ENCODE results near the gene EVI5.
"Not testable (repeated sequence)": the region's sequence is repeated elsewhere in the genome, so short reads cannot be mapped to it uniquely, and the experiment has no call there.

The EVI5 gene

DNA sequence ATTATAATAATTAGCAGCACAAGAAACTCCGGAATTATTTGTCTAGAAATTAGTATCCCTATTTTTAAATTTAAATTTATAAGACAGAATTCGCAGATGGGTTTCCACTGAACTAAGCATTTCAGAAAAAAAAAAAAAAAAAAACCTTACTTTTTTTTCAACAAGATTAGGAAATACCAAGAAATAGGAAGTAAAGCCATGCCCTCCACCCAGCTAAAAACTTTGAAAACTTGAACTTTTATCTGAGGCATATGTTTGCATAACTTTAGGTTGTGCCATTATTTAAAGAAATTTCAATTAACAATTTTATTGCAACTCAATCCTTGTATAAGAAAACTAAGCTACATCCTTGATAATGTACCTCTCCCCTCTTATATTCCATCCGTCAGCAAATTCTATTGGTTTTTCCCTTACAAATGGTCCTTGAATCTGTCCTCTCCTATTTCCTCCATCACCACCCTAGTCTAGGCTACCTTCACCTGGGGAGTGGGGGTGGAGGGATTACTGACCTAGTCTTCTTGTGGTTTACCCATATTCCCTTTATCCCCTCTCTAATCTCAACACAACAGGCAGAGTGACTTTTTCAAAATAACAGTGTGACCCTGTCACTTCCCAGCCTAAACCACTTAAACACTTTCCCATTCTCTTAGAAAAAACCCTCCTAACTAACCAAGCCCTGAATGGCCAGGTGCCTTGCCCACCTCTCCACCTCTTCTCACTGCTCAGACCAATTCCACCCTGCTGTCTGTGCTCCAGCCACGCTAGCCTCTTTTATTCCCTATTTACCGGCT is 1.4 kb upstream of the EVI5 start:
- Histone ChIP-seq H3K27ac (no peak overlapping the region), H3K4me1 (no peaks in the 10 kb centered on the region), H2AFZ (no peak overlapping the region), H3K9me3 (ENCODE audit: control insufficient read depth, low read length) (no peaks in the 10 kb centered on the region), H3K4me3 (ENCODE audit: low read depth, low read length) (no peak overlapping the region), H3K27me3 (ENCODE audit: control insufficient read depth, insufficient read depth, low read length) (no peaks in the 10 kb centered on the region), H3K9ac (no peak overlapping the region), H3K4me2 (ENCODE audit: low read length) (no peak overlapping the region), H3K36me3 (ENCODE audit: control insufficient read depth, insufficient read depth, low read length) (no peaks in the 10 kb centered on the region), H3K79me2 (peaks cover 9% of the 10 kb centered on the region)
- TF ChIP-seq, protein P1, sequence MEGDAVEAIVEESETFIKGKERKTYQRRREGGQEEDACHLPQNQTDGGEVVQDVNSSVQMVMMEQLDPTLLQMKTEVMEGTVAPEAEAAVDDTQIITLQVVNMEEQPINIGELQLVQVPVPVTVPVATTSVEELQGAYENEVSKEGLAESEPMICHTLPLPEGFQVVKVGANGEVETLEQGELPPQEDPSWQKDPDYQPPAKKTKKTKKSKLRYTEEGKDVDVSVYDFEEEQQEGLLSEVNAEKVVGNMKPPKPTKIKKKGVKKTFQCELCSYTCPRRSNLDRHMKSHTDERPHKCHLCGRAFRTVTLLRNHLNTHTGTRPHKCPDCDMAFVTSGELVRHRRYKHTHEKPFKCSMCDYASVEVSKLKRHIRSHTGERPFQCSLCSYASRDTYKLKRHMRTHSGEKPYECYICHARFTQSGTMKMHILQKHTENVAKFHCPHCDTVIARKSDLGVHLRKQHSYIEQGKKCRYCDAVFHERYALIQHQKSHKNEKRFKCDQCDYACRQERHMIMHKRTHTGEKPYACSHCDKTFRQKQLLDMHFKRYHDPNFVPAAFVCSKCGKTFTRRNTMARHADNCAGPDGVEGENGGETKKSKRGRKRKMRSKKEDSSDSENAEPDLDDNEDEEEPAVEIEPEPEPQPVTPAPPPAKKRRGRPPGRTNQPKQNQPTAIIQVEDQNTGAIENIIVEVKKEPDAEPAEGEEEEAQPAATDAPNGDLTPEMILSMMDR (IDR thresholded peaks at IDR 0.05) = no peak

DNA sequence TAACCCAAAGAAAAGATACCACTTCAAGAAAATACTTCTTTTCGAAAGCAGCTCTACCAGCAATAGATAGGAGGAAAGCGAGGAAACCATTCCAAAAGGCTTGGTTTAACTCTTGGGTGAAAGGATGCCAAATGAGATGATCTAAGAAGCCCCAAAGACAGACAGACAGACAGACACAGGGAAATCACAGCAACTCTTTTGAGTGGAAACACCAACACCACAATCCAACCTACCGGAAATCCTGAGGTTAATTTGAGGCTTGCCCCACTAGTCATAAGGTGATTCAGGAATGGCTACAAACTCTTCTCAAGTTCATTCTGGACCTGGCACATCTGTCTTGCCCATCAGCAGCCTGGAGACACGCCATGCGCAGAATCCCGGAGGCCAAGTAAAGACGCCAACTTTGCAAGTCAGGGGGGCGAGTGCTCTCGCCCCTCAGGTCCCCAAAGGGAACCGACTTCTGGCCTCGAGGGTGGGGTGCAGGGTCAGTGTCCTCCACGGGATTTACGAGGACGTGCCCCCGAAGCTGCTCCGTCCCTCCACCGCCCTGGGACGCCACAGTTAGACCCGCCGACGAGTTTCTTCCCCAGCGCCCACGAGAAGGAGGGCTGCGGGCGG is 778 bp downstream of the EVI5 start:
- Histone ChIP-seq H3K79me2 (peaks cover 22% of the 10 kb centered on the region), H3K9me3 (ENCODE audit: control insufficient read depth, low read length) (no peaks in the 10 kb centered on the region), H3K36me3 (ENCODE audit: control insufficient read depth, insufficient read depth, low read length) (no peaks in the 10 kb centered on the region), H3K4me2 (ENCODE audit: low read length) (peak overlapping the region; percentile 71), H3K4me3 (ENCODE audit: low read depth, low read length) (peak overlapping the region; percentile 94), H2AFZ (peak overlapping the region; percentile 34), H3K4me1 (no peaks in the 10 kb centered on the region), H3K27me3 (ENCODE audit: control insufficient read depth, insufficient read depth, low read length) (no peaks in the 10 kb centered on the region), H3K27ac (peak overlapping the region; percentile 97), H3K9ac (no peak overlapping the region)
- TF ChIP-seq, protein P1 (IDR thresholded peaks at IDR 0.05) = no peak

DNA sequence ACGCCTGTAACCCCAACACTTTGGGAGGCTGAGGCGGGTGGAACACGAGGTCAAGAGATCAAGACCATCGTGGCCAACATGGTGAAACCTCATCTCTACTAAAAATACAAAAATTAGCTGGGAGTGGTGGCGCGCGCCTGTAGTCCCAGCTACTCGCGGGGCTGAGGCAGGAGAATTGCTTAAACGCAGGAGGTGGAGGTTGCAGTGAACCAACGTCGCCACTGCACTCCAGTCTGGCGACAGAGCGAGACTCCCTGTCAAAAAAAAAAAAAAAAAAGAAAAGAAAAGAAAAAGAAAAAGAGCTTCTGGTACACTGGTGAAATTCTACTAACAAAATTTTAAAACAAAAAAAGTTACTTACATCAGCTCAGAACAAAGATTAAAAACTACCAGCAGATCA is 1.4 kb downstream of the EVI5 start:
- H3K4me1 ChIP-seq; H3K27me3 ChIP-seq (ENCODE audit: control insufficient read depth, insufficient read depth, low read length); H3K9ac ChIP-seq; H3K9me3 ChIP-seq (ENCODE audit: control insufficient read depth, low read length); H3K36me3 ChIP-seq (ENCODE audit: control insufficient read depth, insufficient read depth, low read length); H2AFZ ChIP-seq: not testable (repeated sequence)
- Histone ChIP-seq H3K4me3 (ENCODE audit: low read depth, low read length) (peak overlapping the region; percentile 94), H3K79me2 (peaks cover 28% of the 10 kb centered on the region), H3K4me2 (ENCODE audit: low read length) (peak overlapping the region; percentile 71), H3K27ac (peak overlapping the region; percentile 97)

DNA sequence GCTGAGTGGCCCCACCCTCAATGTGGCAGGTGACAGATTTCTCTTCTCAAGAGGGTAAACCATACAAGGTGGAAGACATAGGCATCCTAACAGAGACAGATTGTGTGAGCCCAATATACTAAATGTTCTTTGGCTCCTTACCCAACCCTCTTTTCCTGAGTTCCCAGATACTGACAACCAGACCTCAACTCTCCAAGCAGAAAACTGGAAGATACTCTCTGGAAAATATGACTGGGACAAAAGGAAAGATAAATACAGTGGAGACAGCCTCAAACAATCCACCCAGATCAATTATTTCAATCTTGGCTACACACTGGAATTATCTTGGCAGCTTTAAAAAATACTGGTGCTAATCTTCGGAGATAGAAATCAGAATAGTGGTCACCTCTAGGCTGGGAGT is 6.5 kb downstream of the EVI5 start:
- H3K79me2 ChIP-seq = peaks cover 31% of the 10 kb centered on the region
- TF ChIP-seq, protein P1 (IDR thresholded peaks at IDR 0.05) = no peak
- H3K27me3 ChIP-seq (ENCODE audit: control insufficient read depth, insufficient read depth, low read length) = no peaks in the 10 kb centered on the region
- no peak overlapping the region for H3K4me3 ChIP-seq (ENCODE audit: low read depth, low read length)
- no peak overlapping the region for H2AFZ ChIP-seq
- no peaks in the 10 kb centered on the region for H3K9me3 ChIP-seq (ENCODE audit: control insufficient read depth, low read length)
- H3K27ac ChIP-seq = no peak overlapping the region
- H3K4me1 ChIP-seq = no peaks in the 10 kb centered on the region
- no peak overlapping the region for H3K4me2 ChIP-seq (ENCODE audit: low read length)
- H3K9ac ChIP-seq = no peak overlapping the region
- H3K36me3 ChIP-seq (ENCODE audit: control insufficient read depth, insufficient read depth, low read length) = no peaks in the 10 kb centered on the region

DNA sequence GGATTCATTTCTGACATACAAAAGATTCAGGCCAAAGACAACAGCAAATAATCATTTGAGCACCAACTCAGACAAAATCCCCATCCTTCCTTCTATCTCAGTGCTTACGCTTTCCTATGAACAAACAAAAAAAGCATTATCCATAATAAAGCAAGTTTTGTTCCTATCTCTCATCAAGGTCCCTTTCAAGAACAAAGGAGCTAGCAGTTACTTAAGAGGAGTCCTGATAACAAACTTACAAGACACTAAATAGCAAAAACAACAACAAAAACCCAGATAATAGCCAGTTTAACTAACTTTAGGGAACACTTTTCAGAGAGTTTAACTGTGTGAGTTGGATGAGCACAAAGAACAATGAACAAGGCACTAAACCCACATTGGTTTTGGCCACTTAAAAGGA is 10.5 kb downstream of the EVI5 start:
- H3K9ac ChIP-seq = no peak overlapping the region

DNA sequence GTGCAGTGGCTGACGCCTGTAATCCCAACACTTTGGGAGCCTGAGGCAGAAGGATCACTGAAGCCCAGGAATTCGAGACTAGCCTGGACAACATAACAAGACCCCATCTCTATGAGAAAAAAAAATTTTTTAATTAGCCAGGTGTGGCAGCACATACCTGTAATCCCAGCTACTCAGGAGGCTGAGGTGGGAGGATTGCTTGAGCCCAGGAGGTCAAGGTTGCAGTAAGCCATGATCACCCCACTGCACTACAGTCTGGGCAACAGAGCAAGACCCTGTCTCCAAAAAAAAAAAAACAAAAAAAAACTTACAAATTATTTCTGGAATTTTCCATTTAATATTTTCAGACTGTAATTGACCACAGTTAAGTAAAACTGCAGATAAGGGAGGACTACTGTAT is 11.2 kb downstream of the EVI5 start:
- H3K9me3 ChIP-seq (ENCODE audit: control insufficient read depth, low read length); H2AFZ ChIP-seq; H3K27ac ChIP-seq; H3K36me3 ChIP-seq (ENCODE audit: control insufficient read depth, insufficient read depth, low read length); H3K9ac ChIP-seq; H3K4me1 ChIP-seq; H3K4me3 ChIP-seq (ENCODE audit: low read depth, low read length); H3K79me2 ChIP-seq; H3K27me3 ChIP-seq (ENCODE audit: control insufficient read depth, insufficient read depth, low read length); H3K4me2 ChIP-seq (ENCODE audit: low read length): not testable (repeated sequence)

More for the DNA sequence above, 10.5 kb downstream of the EVI5 start:
- no peaks in the 10 kb centered on the region for H3K27me3 ChIP-seq (ENCODE audit: control insufficient read depth, insufficient read depth, low read length)
- TF ChIP-seq, protein P1 (IDR thresholded peaks at IDR 0.05) = no peak
- no peaks in the 10 kb centered on the region for H3K4me1 ChIP-seq
- H3K79me2 ChIP-seq = peaks cover 15% of the 10 kb centered on the region
- no peak overlapping the region for H3K4me3 ChIP-seq (ENCODE audit: low read depth, low read length)
- no peaks in the 10 kb centered on the region for H3K36me3 ChIP-seq (ENCODE audit: control insufficient read depth, insufficient read depth, low read length)
- H3K27ac ChIP-seq = no peak overlapping the region
- no peaks in the 10 kb centered on the region for H3K9me3 ChIP-seq (ENCODE audit: control insufficient read depth, low read length)
- no peak overlapping the region for H2AFZ ChIP-seq
- H3K4me2 ChIP-seq (ENCODE audit: low read length) = no peak overlapping the region
